Endometrial microvascular endothelial cells (primary cell): ENCODE results near the gene EFNB3. TPM values are rescaled to one million over a fixed set of nuclear protein-coding genes. Genes with fewer than 3 reads are reported as not detected.

Experiments used
- in situ Hi-C: cut with HindIII; loops from 2 replicates; pipeline ENCODE4 v1.10.0; 2017; ENCODE audit warnings: low sequenced_read_pairs, low pct_unique_long_range_greater_than_20kb; ENCODE audit errors: inconsistent ontology term
- total RNA-seq: library from RNA; depleted of rRNA; stranded (reverse); fragments of >200 nt; gene quantifications from one replicate; pipeline ENCODE4 v1.2.3, GENCODE V29; 2015; ENCODE audit errors: inconsistent ontology term

EFNB3 gene
- total RNA-seq, 1 donor from 2014 or later, result not detected

- in situ Hi-C loops, result no loop called here
These were observed 49.7 kb downstream of the EFNB3 start for GRCh38 chr17:7754656-7755055.

DNA sequence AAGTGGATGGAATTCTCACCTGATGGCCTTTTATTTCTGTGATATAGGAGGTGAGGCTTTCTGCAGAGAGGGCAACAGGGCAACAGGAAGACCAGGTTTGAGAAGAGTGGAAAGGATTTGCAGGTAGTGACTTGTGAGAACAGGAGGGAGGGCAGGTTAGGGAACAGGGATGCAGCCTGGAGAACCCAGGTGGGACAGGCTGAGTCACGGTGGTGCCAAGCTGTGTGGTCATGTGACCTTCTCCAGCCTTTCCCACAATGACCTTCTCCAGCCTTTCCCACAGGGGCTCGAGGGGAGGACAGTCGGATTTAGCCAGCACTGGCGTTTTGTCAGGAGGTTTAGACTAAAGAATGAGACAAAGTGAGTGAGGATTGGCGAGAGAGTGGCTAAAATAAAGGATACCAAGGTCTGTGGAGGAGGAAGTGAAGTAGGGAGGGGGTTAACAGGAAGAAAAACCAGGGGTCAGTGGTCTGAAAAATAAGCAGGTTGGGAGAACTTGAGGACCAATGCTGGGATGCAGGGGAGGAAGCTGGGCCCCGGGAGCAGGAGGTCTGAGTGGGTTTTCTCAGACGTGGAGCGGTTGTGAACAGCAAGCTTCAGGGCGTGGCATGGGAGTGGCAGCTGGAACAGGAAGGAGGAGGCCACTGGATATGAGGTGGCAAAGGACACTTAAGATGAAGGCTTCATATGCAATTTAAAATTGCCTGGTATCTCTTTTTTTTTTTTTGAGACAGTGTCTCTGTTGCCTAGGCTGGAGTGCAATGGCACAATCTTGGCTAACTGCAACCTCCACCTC, 50.3 kb downstream of the EFNB3 start:
- in situ Hi-C loops, result no loop called here

GRCh38 chr17:7756968-7757367, 52.0 kb downstream of the EFNB3 start:
- in situ Hi-C loops, result no loop called here

Other genes starting within 250 kb of the EFNB3 start
- gene ZBTB4, start 225.6 kb upstream of the EFNB3 start, total RNA-seq, result 23.1 TPM
- not detected for gene SLC35G6, start 223.8 kb upstream of the EFNB3 start, total RNA-seq
- gene POLR2A, start 220.8 kb upstream of the EFNB3 start, total RNA-seq, result 40.6 TPM
- 9.5 TPM for gene TNFSF12, start 156.1 kb upstream of the EFNB3 start, total RNA-seq
- 2.1 TPM for gene TNFSF13, start 146.5 kb upstream of the EFNB3 start, total RNA-seq
- gene SENP3, start 143.3 kb upstream of the EFNB3 start, total RNA-seq, result 113 TPM
- gene CD68, start 125.6 kb upstream of the EFNB3 start, total RNA-seq, result 22.9 TPM
- 328 TPM for gene MPDU1, start 121.3 kb upstream of the EFNB3 start, total RNA-seq
- not detected for gene SOX15, start 115.1 kb upstream of the EFNB3 start, total RNA-seq
- gene FXR2, start 90.3 kb upstream of the EFNB3 start, total RNA-seq, result 29.0 TPM
- 48.7 TPM for gene SAT2, start 77.4 kb upstream of the EFNB3 start, total RNA-seq
- not detected for gene SHBG, start 75.1 kb upstream of the EFNB3 start, total RNA-seq
- not detected for gene ATP1B2, start 54.3 kb upstream of the EFNB3 start, total RNA-seq
- gene TP53, start 17.7 kb upstream of the EFNB3 start, total RNA-seq, result 57.6 TPM
- gene WRAP53, start 16.7 kb upstream of the EFNB3 start, total RNA-seq, result 24.4 TPM
- 1.1 TPM for gene DNAH2, start 12.5 kb downstream of the EFNB3 start, total RNA-seq
- 1.3 TPM for gene KDM6B, start 129.0 kb downstream of the EFNB3 start, total RNA-seq
- 148 TPM for gene TMEM88, start 149.9 kb downstream of the EFNB3 start, total RNA-seq
- 52.5 TPM for gene NAA38, start 152.4 kb downstream of the EFNB3 start, total RNA-seq
- 7.6 TPM for gene CYB5D1, start 152.8 kb downstream of the EFNB3 start, total RNA-seq
- gene CHD3, start 183.6 kb downstream of the EFNB3 start, total RNA-seq, result 46.3 TPM
- not detected for gene RNF227, start 211.1 kb downstream of the EFNB3 start, total RNA-seq
- 3.7 TPM for gene KCNAB3, start 224.7 kb downstream of the EFNB3 start, total RNA-seq
- gene TRAPPC1, start 226.7 kb downstream of the EFNB3 start, total RNA-seq, result 76.8 TPM
- gene CNTROB, start 227.0 kb downstream of the EFNB3 start, total RNA-seq, result 39.1 TPM